GM21447 (cell line): ENCODE measurements around the gene RCSD1.

ENCODE experiments used
- ATAC-seq: cut with Tn5 transposase; IDR thresholded peaks from one replicate; pipeline ENCODE4 v1.9.1; 2021; ENCODE audit not compliant: unreplicated experiment

The RCSD1 gene

GRCh38 chr1:167663002-167663772 lies 33.2 kb downstream of the RCSD1 start:
- peak; percentile 63 for ATAC-seq

GRCh38 chr1:167665469-167665868 lies 35.4 kb downstream of the RCSD1 start:
- ATAC-seq, result no peak

- ATAC-seq, result no peak
Measured at GRCh38 chr1:167666416-167666815, 36.4 kb downstream of the RCSD1 start.

- ATAC-seq, result no peak
Measured at GRCh38 chr1:167667536-167667935, 37.5 kb downstream of the RCSD1 start.

GRCh38 chr1:167668108-167668507 lies 38.1 kb downstream of the RCSD1 start:
- peak; percentile 82 for ATAC-seq

GRCh38 chr1:167669209-167670124 lies 39.4 kb downstream of the RCSD1 start:
- ATAC-seq, result peak; percentile 53

GRCh38 chr1:167670563-167670962 lies 40.5 kb downstream of the RCSD1 start:
- ATAC-seq, result no peak

GRCh38 chr1:167671727-167672511 lies 41.9 kb downstream of the RCSD1 start:
- ATAC-seq, result no peak

- ATAC-seq, result no peak
Measured at GRCh38 chr1:167672831-167673230, 42.8 kb downstream of the RCSD1 start.

GRCh38 chr1:167673265-167673664 lies 43.2 kb downstream of the RCSD1 start:
- no peak for ATAC-seq

- ATAC-seq, result no peak
Measured at GRCh38 chr1:167674156-167674555, 44.1 kb downstream of the RCSD1 start.

- ATAC-seq, result no peak
Measured at GRCh38 chr1:167675440-167675839, 45.4 kb downstream of the RCSD1 start.

GRCh38 chr1:167676205-167676915 lies 46.3 kb downstream of the RCSD1 start:
- peak; percentile 68 for ATAC-seq

GRCh38 chr1:167676916-167677848 lies 47.1 kb downstream of the RCSD1 start:
- no peak for ATAC-seq

GRCh38 chr1:167678422-167678821 lies 48.4 kb downstream of the RCSD1 start:
- no peak for ATAC-seq

- ATAC-seq, result no peak
Measured at GRCh38 chr1:167678838-167679237, 48.8 kb downstream of the RCSD1 start.

- no peak for ATAC-seq
Measured at GRCh38 chr1:167679714-167680113, 49.7 kb downstream of the RCSD1 start.

- ATAC-seq, result no peak
Measured at GRCh38 chr1:167681024-167681423, 51.0 kb downstream of the RCSD1 start.

- no peak for ATAC-seq
Measured at GRCh38 chr1:167681451-167682098, 51.5 kb downstream of the RCSD1 start.
